HCT116 (cell line): ENCODE data around the gene DTX1.

ENCODE experiments used
- CTCF ChIP-seq, 3 experiments: fragments of 200-600 bp in 1 of 3; sonication (generic) in 1 of 3; IDR thresholded peaks in 2 of 3; conservative IDR thresholded peaks in 1 of 3; 2 replicates each; pipeline ENCODE4 v1.5.1; 2012 to 2017; ENCODE audit warnings: low read depth in 2 of 3, low read length in 2 of 3, antibody characterized with exemption in 1 of 3, borderline replicate concordance in 1 of 3, control low read depth in 1 of 3, mild to moderate bottlenecking in 1 of 3, mixed read lengths in 1 of 3, mixed run types in 1 of 3, moderate library complexity in 1 of 3; ENCODE audit not compliant: insufficient read depth in 1 of 3
- EGR1 ChIP-seq: IDR thresholded peaks from 2 replicates; pipeline ENCODE4 v1.6.1; 2012; ENCODE audit warnings: low read depth
- EZH2 ChIP-seq: fragments of 200-600 bp; sonication (generic); IDR thresholded peaks from 2 replicates; pipeline ENCODE4 v1.6.1; 2017; ENCODE audit warnings: antibody characterized with exemption, mixed run types
- EZH2phosphoT487 ChIP-seq: fragments of 200-600 bp; IDR thresholded peaks from 2 replicates; pipeline ENCODE4 v1.6.1; 2018; ENCODE audit warnings: antibody characterized with exemption, borderline replicate concordance
- JUND ChIP-seq: IDR thresholded peaks from 2 replicates; pipeline ENCODE4 v1.6.1; 2012
- MAX ChIP-seq: IDR thresholded peaks from 2 replicates; pipeline ENCODE4 v1.6.1; 2012
- POLR2A ChIP-seq: IDR thresholded peaks from 2 replicates; pipeline ENCODE4 v1.7.0; 2011; ENCODE audit warnings: borderline replicate concordance; ENCODE audit not compliant: insufficient read depth, insufficient read length; ENCODE audit errors: extremely low read depth
- POLR2AphosphoS5 ChIP-seq: IDR thresholded peaks from 2 replicates; pipeline ENCODE4 v1.6.1; 2011; ENCODE audit warnings: mild to moderate bottlenecking, low read depth, low read length, moderate library complexity
- REST ChIP-seq: IDR thresholded peaks from 2 replicates; pipeline ENCODE4 v1.6.1; 2012; ENCODE audit warnings: low read depth
- TCF7L2 ChIP-seq: IDR thresholded peaks from 2 replicates; pipeline ENCODE4 v1.7.0; 2011; ENCODE audit warnings: borderline replicate concordance, inconsistent platforms; ENCODE audit not compliant: insufficient read depth, insufficient read length; ENCODE audit errors: extremely low read depth
- YY1 ChIP-seq: IDR thresholded peaks from 2 replicates; pipeline ENCODE4 v1.6.1; 2011; ENCODE audit warnings: low read length, low read depth, moderate library complexity, mild to moderate bottlenecking; ENCODE audit not compliant: insufficient replicate concordance; ENCODE audit errors: extremely low read depth
- ZNF274 ChIP-seq: fragments of 200-500 bp; sonication (Bioruptor generic); IDR thresholded peaks from 2 replicates; pipeline ENCODE4 v1.6.1; 2014; ENCODE audit warnings: mild to moderate bottlenecking, low read depth, low read length, inconsistent platforms

GRCh38 chr12:113146999-113147398 is 90.5 kb downstream of the DTX1 start:
- no peak for TF ChIP-seq EZH2phosphoT487
- TF ChIP-seq EGR1: no peak
- no peak for TF ChIP-seq CTCF (IDR thresholded peaks at IDR 0.05 in 2 of 3, conservative IDR thresholded peaks at IDR 0.05 in 1 of 3; ENCODE audit: borderline replicate concordance in 1 of 3, insufficient read depth in 1 of 3, low read depth in 2 of 3, low read length in 2 of 3)
- no peak for TF ChIP-seq EZH2
- TF ChIP-seq REST: no peak
- TF ChIP-seq ZNF274: no peak
- no peak for TF ChIP-seq TCF7L2
- no peak for TF ChIP-seq POLR2AphosphoS5
- no peak for TF ChIP-seq YY1
- TF ChIP-seq POLR2A: no peak
- TF ChIP-seq MAX: no peak
- no peak for TF ChIP-seq JUND
